Activated CD8-positive, alpha-beta memory T cell treated with anti-CD3 and anti-CD28 coated beads, Interleukin-2, amount 10 ng/mL, durations not matched to agents 7 days and 5 days (primary cell): ENCODE results near the gene MSANTD4. TPM values are rescaled to one million over a fixed set of nuclear protein-coding genes. Genes with fewer than 3 reads are reported as not detected.

Source experiments
- ATAC-seq: fragments of 150-1000 bp; cut with Tn5 transposase; one replicate; pipeline ENCODE4 v1.10.0; 2021; ENCODE audit warnings: moderate library complexity
- CTCF ChIA-PET: fragments of 350-600 bp; sonication (Branson Sonifier 250); formaldehyde crosslinking; loops from one replicate; lab custom pipeline; 2021; ENCODE audit warnings: antibody characterized with exemption; lab: Charles Lee
- DNase-seq: peaks from one replicate; pipeline ENCODE4 v3.0.0-alpha.2; 2020
- H3K27ac Mint-ChIP-seq: one replicate; pipeline ENCODE4 v1.8.0; 2021; ENCODE audit warnings: mild to moderate bottlenecking, mixed read lengths
- H3K27me3 Mint-ChIP-seq: one replicate; pipeline ENCODE4 v1.8.0; 2021; ENCODE audit warnings: mixed read lengths
- H3K36me3 Mint-ChIP-seq: one replicate; pipeline ENCODE4 v1.8.0; 2021; ENCODE audit warnings: mild to moderate bottlenecking, mixed read lengths
- H3K4me1 Mint-ChIP-seq: one replicate; pipeline ENCODE4 v1.8.0; 2021; ENCODE audit warnings: mixed read lengths
- H3K4me3 Mint-ChIP-seq: one replicate; pipeline ENCODE4 v1.8.0; 2021; ENCODE audit warnings: mild to moderate bottlenecking, moderate library complexity, mixed read lengths
- H3K9me3 Mint-ChIP-seq: one replicate; pipeline ENCODE4 v1.8.0; 2022; ENCODE audit warnings: low read depth, mixed read lengths
- total RNA-seq, 2 experiments: library from RNA; stranded (reverse); gene quantifications; one replicate each; pipeline ENCODE4 v1.2.3, GENCODE V29; 2021

MSANTD4 gene
- total RNA-seq, 2 experiments from 2014 or later, result 17.7 to 18.9 TPM

GRCh38 chr11:105991888-105992287, 30.2 kb downstream of the MSANTD4 start:
- CTCF ChIA-PET, result no interaction called here
- H3K9me3 Mint-ChIP-seq, result no peaks in the 10 kb centered on the region
- peaks cover 18% of the 10 kb centered on the region for H3K36me3 Mint-ChIP-seq
- no peaks in the 10 kb centered on the region for H3K4me1 Mint-ChIP-seq
- ATAC-seq (no peak), DNase-seq (no peak)
- H3K27me3 Mint-ChIP-seq, result no peaks in the 10 kb centered on the region
- H3K27ac Mint-ChIP-seq, result no peak overlapping the region
- no peak overlapping the region for H3K4me3 Mint-ChIP-seq

- Mint-ChIP-seq H3K27ac (no peak overlapping the region), H3K9me3 (no peaks in the 10 kb centered on the region), H3K4me1 (no peaks in the 10 kb centered on the region), H3K4me3 (no peak overlapping the region), H3K27me3 (no peaks in the 10 kb centered on the region), H3K36me3 (peaks cover 5% of the 10 kb centered on the region)
- ATAC-seq, result no peak
- CTCF ChIA-PET, result no interaction called here
- no peak for DNase-seq
Observed at GRCh38 chr11:105989124-105989523, 32.9 kb downstream of the MSANTD4 start.

GRCh38 chr11:105988197-105988596, 33.8 kb downstream of the MSANTD4 start:
- Mint-ChIP-seq H3K4me1 (no peaks in the 10 kb centered on the region), H3K27me3 (no peaks in the 10 kb centered on the region), H3K36me3 (peaks cover 2% of the 10 kb centered on the region), H3K9me3 (no peaks in the 10 kb centered on the region), H3K4me3 (no peak overlapping the region), H3K27ac (no peak overlapping the region)
- ATAC-seq, result no peak
- no peak for DNase-seq
- CTCF ChIA-PET, result no interaction called here

GRCh38 chr11:105986554-105986953, 35.5 kb downstream of the MSANTD4 start:
- Mint-ChIP-seq H3K4me1 (no peaks in the 10 kb centered on the region), H3K36me3 (no peaks in the 10 kb centered on the region), H3K27ac (no peak overlapping the region), H3K4me3 (no peak overlapping the region), H3K27me3 (no peaks in the 10 kb centered on the region), H3K9me3 (no peaks in the 10 kb centered on the region)
- ATAC-seq (no peak), DNase-seq (no peak)
- CTCF ChIA-PET, result no interaction called here

GRCh38 chr11:105979997-105980703, 41.9 kb downstream of the MSANTD4 start:
- CTCF ChIA-PET, result no interaction called here
- DNase-seq (no peak), ATAC-seq (no peak)
- Mint-ChIP-seq H3K4me1 (no peaks in the 10 kb centered on the region), H3K9me3 (no peaks in the 10 kb centered on the region), H3K27ac (no peak overlapping the region), H3K4me3 (no peak overlapping the region), H3K27me3 (peaks cover 13% of the 10 kb centered on the region), H3K36me3 (no peaks in the 10 kb centered on the region)

- DNase-seq (no peak), ATAC-seq (no peak)
- Mint-ChIP-seq H3K4me3 (no peak overlapping the region), H3K4me1 (no peaks in the 10 kb centered on the region), H3K27ac (no peak overlapping the region), H3K9me3 (no peaks in the 10 kb centered on the region), H3K36me3 (no peaks in the 10 kb centered on the region), H3K27me3 (peaks cover 18% of the 10 kb centered on the region)
- CTCF ChIA-PET, result no interaction called here
Observed at GRCh38 chr11:105975128-105975527, 46.9 kb downstream of the MSANTD4 start.

GRCh38 chr11:105969756-105970155, 52.3 kb downstream of the MSANTD4 start:
- no peaks in the 10 kb centered on the region for H3K4me1 Mint-ChIP-seq
- no peaks in the 10 kb centered on the region for H3K9me3 Mint-ChIP-seq
- no peak overlapping the region for H3K27ac Mint-ChIP-seq
- H3K4me3 Mint-ChIP-seq, result no peak overlapping the region
- CTCF ChIA-PET, result interaction anchor here (0.9 kb wide), 1 partner anchor 142 kb away, joined by 3 read pairs; no protein-coding TSS in a partner anchor
- ATAC-seq (no peak), DNase-seq (no peak)
- no peaks in the 10 kb centered on the region for H3K36me3 Mint-ChIP-seq
- peaks cover 5% of the 10 kb centered on the region for H3K27me3 Mint-ChIP-seq

- H3K27me3 Mint-ChIP-seq, result peaks cover 4% of the 10 kb centered on the region
Observed at GRCh38 chr11:105968021-105968697, 53.9 kb downstream of the MSANTD4 start.

GRCh38 chr11:105960252-105961245, 61.5 kb downstream of the MSANTD4 start:
- Mint-ChIP-seq H3K9me3 (peaks cover 2% of the 10 kb centered on the region), H3K4me3 (no peak overlapping the region), H3K27me3 (no peaks in the 10 kb centered on the region), H3K4me1 (no peaks in the 10 kb centered on the region), H3K36me3 (no peaks in the 10 kb centered on the region), H3K27ac (no peak overlapping the region)
- DNase-seq (no peak), ATAC-seq (no peak)
- CTCF ChIA-PET, result no interaction called here

More at GRCh38 chr11:105968021-105968697, 53.9 kb downstream of the MSANTD4 start:
- H3K27ac Mint-ChIP-seq, result no peak overlapping the region
- ATAC-seq (no peak), DNase-seq (no peak)
- H3K36me3 Mint-ChIP-seq, result no peaks in the 10 kb centered on the region
- no peaks in the 10 kb centered on the region for H3K4me1 Mint-ChIP-seq
- CTCF ChIA-PET, result no interaction called here
- H3K4me3 Mint-ChIP-seq, result no peak overlapping the region
- no peaks in the 10 kb centered on the region for H3K9me3 Mint-ChIP-seq

Other genes starting within 250 kb of the MSANTD4 start
- gene KBTBD3, start 55.1 kb upstream of the MSANTD4 start, total RNA-seq, result 1 to 10 TPM; 7.9 to 8.7 TPM
- gene AASDHPPT, start 55.4 kb upstream of the MSANTD4 start, total RNA-seq, result 10 to 100 TPM; 32.1 to 37.8 TPM